Uterus (tissue), 4 donors: ENCODE measurements around the gene EVL. TPM values are rescaled to one million over a fixed set of nuclear protein-coding genes. Genes with fewer than 3 reads are reported as not detected.

ENCODE experiments used
- DNase-seq, 2 donors: peaks; one replicate each; pipeline ENCODE4 v3.0.0-alpha.2; 2019 to 2020
- H3K27ac ChIP-seq, 2 donors: fragments of 200-600 bp; sonication (generic); 1 replicate in 1 of 2; 2 replicates in 1 of 2; pipeline ENCODE4 v1.5.1; 2016 to 2018
- H3K27me3 ChIP-seq, 2 donors: fragments of 200-600 bp; sonication (generic); one replicate each; pipeline ENCODE4 v1.5.1; 2018 to 2019; ENCODE audit warnings: control low read depth in 1 of 2
- H3K36me3 ChIP-seq, 2 donors: fragments of 200-600 bp; sonication (generic); one replicate each; pipeline ENCODE4 v1.5.1; 2019; ENCODE audit warnings: control low read depth in 1 of 2
- H3K4me1 ChIP-seq, 2 donors: fragments of 200-600 bp; sonication (generic); one replicate each; pipeline ENCODE4 v1.5.1; 2018 to 2019; ENCODE audit warnings: control low read depth in 1 of 2
- H3K4me3 ChIP-seq, 2 donors: fragments of 200-600 bp; sonication (generic); 1 replicate in 1 of 2; 2 replicates in 1 of 2; pipeline ENCODE4 v1.5.1; 2018 to 2019; ENCODE audit warnings: mild to moderate bottlenecking in 1 of 2
- H3K9me3 ChIP-seq, 2 donors: fragments of 200-600 bp; sonication (generic); one replicate each; pipeline ENCODE4 v1.5.1; 2019; ENCODE audit warnings: control low read depth in 1 of 2
- CTCF ChIP-seq, 4 experiments: fragments of 200-600 bp in 2 of 4; fragments of 450-650 bp in 2 of 4; sonication (generic) in 2 of 4; IDR thresholded peaks; one replicate each; pipeline ENCODE4 v1.5.1; 2016 to 2019; ENCODE audit warnings: antibody characterized with exemption in 4 of 4, mild to moderate bottlenecking in 2 of 4, moderate library complexity in 1 of 4
- POLR2A ChIP-seq, 2 donors: fragments of 450-650 bp; IDR thresholded peaks; one replicate each; pipeline ENCODE4 v1.6.1; 2016; ENCODE audit warnings: antibody characterized with exemption in 2 of 2, mild to moderate bottlenecking in 1 of 2, moderate library complexity in 1 of 2
- intact Hi-C: fragments of 100-400 bp; cut with DNase I; formaldehyde crosslinking; loops from one replicate; pipeline ENCODE4 v1.15.1; 2023; ENCODE audit warnings: low total_unique reads
- total RNA-seq, 4 donors: library from RNA; depleted of rRNA in 3 of 4; stranded (reverse); fragments of >200 nt in 3 of 4; gene quantifications; one replicate each; pipeline versions ENCODE4 v1.1.0 to v1.2.4, GENCODE V29; 2014 to 2023
- donor health status: DM: yes; HTN: yes; CAD: no.

Gene EVL
- total RNA-seq, 4 donors from 2014 or later: 22.1 to 133 (median 67.5) TPM

- Histone ChIP-seq H3K9me3 (no peaks in the 10 kb centered on the region), H3K27me3 (no peaks in the 10 kb centered on the region), H3K4me3 (no peak overlapping the region), H3K4me1 (peaks cover 0 to 4% of the 10 kb centered on the region in 2 donors), H3K36me3 (no peaks in the 10 kb centered on the region), H3K27ac (peak overlapping the region in 1 of 2 donors; percentile 7)
- no peak for DNase-seq
- intact Hi-C loops: no loop called here
- TF ChIP-seq POLR2A (IDR thresholded peaks at IDR 0.05) (no peak), CTCF (IDR thresholded peaks at IDR 0.05) (no peak)
Observed at GRCh38 chr14:100047600-100047999, 17.6 kb upstream of the EVL start.

- Histone ChIP-seq H3K4me3 (no peak overlapping the region), H3K27ac (peak overlapping the region; percentile 40 to 65), H3K27me3 (no peaks in the 10 kb centered on the region), H3K36me3 (no peaks in the 10 kb centered on the region), H3K9me3 (no peaks in the 10 kb centered on the region), H3K4me1 (peaks cover 0 to 4% of the 10 kb centered on the region in 2 donors)
- intact Hi-C loops: no loop called here
- no peak for DNase-seq
- no peak for TF ChIP-seq CTCF (IDR thresholded peaks at IDR 0.05)
- no peak for TF ChIP-seq POLR2A (IDR thresholded peaks at IDR 0.05)
Observed at GRCh38 chr14:100048786-100049185, 16.4 kb upstream of the EVL start.

GRCh38 chr14:100049220-100049619 lies 16.0 kb upstream of the EVL start:
- intact Hi-C loops: no loop called here
- peak overlapping the region; percentile 40 to 78 for H3K27ac ChIP-seq
- TF ChIP-seq POLR2A (IDR thresholded peaks at IDR 0.05): no peak
- no peak for TF ChIP-seq CTCF (IDR thresholded peaks at IDR 0.05)

GRCh38 chr14:100051103-100051502 lies 14.1 kb upstream of the EVL start:
- Histone ChIP-seq H3K4me3 (no peak overlapping the region), H3K27ac (no peak overlapping the region), H3K36me3 (no peaks in the 10 kb centered on the region), H3K9me3 (no peaks in the 10 kb centered on the region), H3K4me1 (peaks cover 0 to 4% of the 10 kb centered on the region in 2 donors), H3K27me3 (no peaks in the 10 kb centered on the region)
- TF ChIP-seq POLR2A (IDR thresholded peaks at IDR 0.05): no peak
- TF ChIP-seq CTCF (IDR thresholded peaks at IDR 0.05): no peak
- no peak for DNase-seq
- intact Hi-C loops: no loop called here

More at GRCh38 chr14:100049220-100049619, 16.0 kb upstream of the EVL start:
- Histone ChIP-seq H3K27me3 (no peaks in the 10 kb centered on the region), H3K36me3 (no peaks in the 10 kb centered on the region), H3K4me1 (peaks cover 0 to 4% of the 10 kb centered on the region in 2 donors), H3K4me3 (no peak overlapping the region), H3K9me3 (no peaks in the 10 kb centered on the region)
- peak in 1 of 2 donors; percentile 51 for DNase-seq

GRCh38 chr14:100051543-100051942 lies 13.7 kb upstream of the EVL start:
- no peaks in the 10 kb centered on the region for H3K9me3 ChIP-seq
- TF ChIP-seq CTCF (IDR thresholded peaks at IDR 0.05): no peak
- no peak for TF ChIP-seq POLR2A (IDR thresholded peaks at IDR 0.05)
- no peak overlapping the region for H3K4me3 ChIP-seq
- no peaks in the 10 kb centered on the region for H3K27me3 ChIP-seq
- no peaks in the 10 kb centered on the region for H3K36me3 ChIP-seq
- H3K4me1 ChIP-seq: peaks cover 0 to 4% of the 10 kb centered on the region in 2 donors
- DNase-seq: no peak
- intact Hi-C loops: no loop called here
- H3K27ac ChIP-seq: no peak overlapping the region
